Brain microvascular endothelial cell (primary cell): ENCODE measurements around the gene SAMMSON.

Source experiments
- DNase-seq: peaks from one replicate; pipeline ENCODE4 v3.0.0-alpha.2; 2020
- H3K27ac ChIP-seq: fragments of 250-450 bp; sonication (Bioruptor Pico); 2 replicates; pipeline ENCODE4 v1.5.1; 2020; ENCODE audit warnings: mild to moderate bottlenecking, moderate library complexity
- H3K27me3 ChIP-seq: fragments of 250-450 bp; sonication (Bioruptor Pico); replicated peaks from 2 replicates; pipeline ENCODE4 v1.5.1; 2020; ENCODE audit warnings: mild to moderate bottlenecking
- H3K36me3 ChIP-seq: fragments of 250-450 bp; sonication (Bioruptor Pico); replicated peaks from 2 replicates; pipeline ENCODE4 v1.5.1; 2020; ENCODE audit warnings: mild to moderate bottlenecking
- H3K4me3 ChIP-seq: 2 replicates; pipeline ENCODE4 v1.5.1; 2011; ENCODE audit warnings: low read depth, mild to moderate bottlenecking, control low read depth, low read length, moderate library complexity
- CTCF ChIP-seq: IDR thresholded peaks from 2 replicates; pipeline ENCODE4 v1.5.1; 2011; ENCODE audit warnings: low read depth, mild to moderate bottlenecking, moderate library complexity, low read length, control low read depth, inconsistent platforms; ENCODE audit errors: missing control alignments
- in situ Hi-C: cut with HindIII; loops from 2 replicates; pipeline ENCODE4 v1.10.0; 2017; ENCODE audit warnings: low sequenced_read_pairs, low pct_ligation_motif_present

Gene SAMMSON

GRCh38 chr3:70053293-70053692 is 53.8 kb downstream of the SAMMSON start:
- H3K27ac ChIP-seq, result no peak overlapping the region
- no peak overlapping the region for H3K4me3 ChIP-seq
- H3K27me3 ChIP-seq, result no peaks in the 10 kb centered on the region
- no peaks in the 10 kb centered on the region for H3K36me3 ChIP-seq
- peak; percentile 69 for DNase-seq
- no peak for TF ChIP-seq CTCF
- in situ Hi-C loops, result no loop called here

GRCh38 chr3:70056081-70056480 is 56.5 kb downstream of the SAMMSON start:
- TF ChIP-seq CTCF, result no peak

GRCh38 chr3:70057426-70057825 is 57.9 kb downstream of the SAMMSON start:
- Histone ChIP-seq H3K36me3 (no peaks in the 10 kb centered on the region), H3K27me3 (no peaks in the 10 kb centered on the region), H3K4me3 (no peak overlapping the region), H3K27ac (no peak overlapping the region)
- no peak for DNase-seq
- no peak for TF ChIP-seq CTCF
- in situ Hi-C loops, result no loop called here

More at GRCh38 chr3:70056081-70056480, 56.5 kb downstream of the SAMMSON start:
- no peaks in the 10 kb centered on the region for H3K36me3 ChIP-seq
- in situ Hi-C loops, result no loop called here
- H3K27me3 ChIP-seq, result no peaks in the 10 kb centered on the region
- no peak overlapping the region for H3K27ac ChIP-seq
- no peak overlapping the region for H3K4me3 ChIP-seq
- DNase-seq, result no peak

GRCh38 chr3:70061096-70061495 is 61.6 kb downstream of the SAMMSON start:
- in situ Hi-C loops, result no loop called here
- no peak for DNase-seq
- no peaks in the 10 kb centered on the region for H3K27me3 ChIP-seq
- H3K4me3 ChIP-seq, result no peak overlapping the region
- H3K36me3 ChIP-seq, result no peaks in the 10 kb centered on the region
- TF ChIP-seq CTCF, result no peak
- H3K27ac ChIP-seq, result no peak overlapping the region

GRCh38 chr3:70064194-70064779 is 64.8 kb downstream of the SAMMSON start:
- Histone ChIP-seq H3K4me3 (no peak overlapping the region), H3K27me3 (peaks cover under 1% of the 10 kb centered on the region), H3K36me3 (no peaks in the 10 kb centered on the region), H3K27ac (no peak overlapping the region)
- DNase-seq, result peak; percentile 44
- in situ Hi-C loops, result no loop called here
- TF ChIP-seq CTCF, result peak; percentile 71

- peak; percentile 61 for TF ChIP-seq CTCF
- Histone ChIP-seq H3K27me3 (peaks cover 5% of the 10 kb centered on the region), H3K27ac (no peak overlapping the region), H3K4me3 (no peak overlapping the region), H3K36me3 (no peaks in the 10 kb centered on the region)
- DNase-seq, result no peak
- in situ Hi-C loops, result no loop called here
Measured at GRCh38 chr3:70065696-70066253, 66.2 kb downstream of the SAMMSON start.
